ENCODE data around the gene SRPX2.

GRCh38 chrX:100685284-100685996 is 41.4 kb downstream of the SRPX2 start:
- TF ChIP-seq CTCF (IDR thresholded peaks at IDR 0.05) = peak; percentile 63 to 84
- TF ChIP-seq EP300 (IDR thresholded peaks at IDR 0.05) = no peak
- no peak for TF ChIP-seq POLR2AphosphoS5 (IDR thresholded peaks at IDR 0.05)
- TF ChIP-seq POLR2A (IDR thresholded peaks at IDR 0.05) = no peak

All from suprapubic skin (tissue), 4 donors.